GM19351 (cell line): ENCODE results near the gene MRPL45.
"Not testable (repeated sequence)": the region's sequence is repeated elsewhere in the genome, so short reads cannot be mapped to it uniquely, and the experiment has no call there.

ENCODE experiments used
- ATAC-seq: cut with Tn5 transposase; IDR thresholded peaks from one replicate; pipeline ENCODE4 v1.9.1; 2021; ENCODE audit warnings: mild to moderate bottlenecking, moderate library complexity; ENCODE audit not compliant: unreplicated experiment

Gene MRPL45

GRCh38 chr17:38296834-38297517 lies at the start of gene MRPL45:
Gene MRPL45, plus strand, starts transcription at chr17:38297168. Its CDS starts 16 bp downstream, at chr17:38297184.
- ATAC-seq, result peak; percentile 96

- not testable (repeated sequence) for ATAC-seq
Observed at GRCh38 chr17:38253191-38253590, 43.8 kb upstream of the MRPL45 start.

- not testable (repeated sequence) for ATAC-seq
Observed at GRCh38 chr17:38254357-38254756, 42.6 kb upstream of the MRPL45 start.

- ATAC-seq, result peak; percentile 66
Observed at GRCh38 chr17:38257013-38257621, 39.9 kb upstream of the MRPL45 start.

DNA sequence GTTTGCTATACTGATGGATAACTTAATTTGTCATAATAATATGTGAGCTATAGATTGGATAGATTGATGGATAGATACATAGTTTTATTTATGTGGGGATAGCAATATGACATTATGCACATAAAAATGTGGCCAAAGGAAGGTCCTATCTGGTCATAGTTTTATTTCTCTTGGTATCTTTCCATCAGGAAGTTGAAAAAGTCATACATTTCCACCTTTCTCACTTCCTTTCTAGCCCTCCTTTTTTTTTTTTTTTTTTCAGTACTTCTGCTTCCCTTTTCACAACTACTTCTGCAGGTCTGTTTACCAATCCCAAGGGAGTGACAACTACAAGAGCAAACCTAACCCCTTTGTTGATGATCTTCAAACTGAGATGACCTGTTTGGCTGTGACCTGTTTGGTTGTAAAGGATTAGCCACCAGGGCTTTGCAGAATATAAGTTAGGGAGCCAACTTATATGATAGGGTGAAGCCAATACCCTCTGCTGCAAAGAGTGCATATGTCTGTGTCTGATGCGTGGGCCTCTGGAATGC lies 30.9 kb upstream of the MRPL45 start:
- ATAC-seq, result not testable (repeated sequence)

DNA sequence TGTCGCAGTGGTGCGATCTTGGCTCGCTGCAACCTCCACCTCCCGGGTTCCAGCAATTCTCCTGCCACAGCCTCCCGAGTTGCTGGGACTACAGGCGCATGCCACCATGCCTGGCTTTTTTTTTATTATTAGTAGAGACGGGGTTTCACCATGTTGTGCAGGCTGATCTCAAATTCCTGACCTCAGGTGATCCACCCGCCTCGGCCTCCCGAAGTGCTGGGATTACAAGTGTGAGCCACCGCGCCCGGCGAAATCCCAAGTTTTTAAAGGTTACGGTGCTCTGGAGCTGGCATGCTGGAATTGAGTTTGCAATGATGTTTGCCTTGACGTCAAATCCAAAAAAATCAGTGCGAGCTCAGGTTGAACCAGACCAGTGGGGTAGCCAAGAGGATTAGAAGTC lies 30.4 kb upstream of the MRPL45 start:
- not testable (repeated sequence) for ATAC-seq

DNA sequence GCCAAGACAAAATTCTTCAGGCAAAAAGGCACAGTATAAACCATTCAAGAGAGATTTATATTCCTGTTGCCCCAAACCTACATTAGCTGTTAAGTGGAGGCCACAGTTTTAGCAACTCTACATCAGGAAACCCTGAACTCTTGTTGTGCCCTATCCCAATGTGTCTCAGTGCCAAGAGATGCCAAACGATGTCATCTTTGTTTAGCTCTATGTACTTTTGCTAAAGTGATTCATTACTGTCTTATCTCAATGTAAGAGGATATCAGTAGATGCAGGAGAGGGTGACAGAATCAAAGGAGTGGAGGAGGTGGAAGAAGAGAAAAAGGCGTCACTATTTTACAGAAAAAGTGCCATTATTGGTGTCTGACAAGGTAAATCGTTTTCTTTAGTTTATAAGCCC lies 28.8 kb upstream of the MRPL45 start:
- not testable (repeated sequence) for ATAC-seq

DNA sequence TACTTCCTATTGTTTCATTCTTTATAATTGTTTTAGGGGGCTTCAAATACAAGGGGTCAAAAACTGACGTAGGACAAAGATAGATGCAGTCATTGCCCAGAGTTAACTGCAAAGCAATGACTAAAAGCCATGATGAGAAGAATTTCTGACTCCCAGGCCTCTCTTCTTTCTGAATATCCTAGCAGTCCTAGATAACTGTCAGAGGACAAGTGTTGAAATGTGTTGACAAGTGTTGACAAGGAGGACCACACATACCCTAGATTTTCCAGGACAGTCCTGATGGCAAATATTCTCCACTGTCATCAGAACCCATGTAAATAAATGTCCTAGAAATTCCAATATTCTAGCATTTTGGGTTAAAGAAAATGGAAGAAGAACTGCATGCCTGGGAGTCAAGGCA lies 27.9 kb upstream of the MRPL45 start:
- ATAC-seq, result not testable (repeated sequence)

GRCh38 chr17:38269552-38269951 lies 27.4 kb upstream of the MRPL45 start:
- not testable (repeated sequence) for ATAC-seq

GRCh38 chr17:38285994-38286393 lies 11.0 kb upstream of the MRPL45 start:
- not testable (repeated sequence) for ATAC-seq

DNA sequence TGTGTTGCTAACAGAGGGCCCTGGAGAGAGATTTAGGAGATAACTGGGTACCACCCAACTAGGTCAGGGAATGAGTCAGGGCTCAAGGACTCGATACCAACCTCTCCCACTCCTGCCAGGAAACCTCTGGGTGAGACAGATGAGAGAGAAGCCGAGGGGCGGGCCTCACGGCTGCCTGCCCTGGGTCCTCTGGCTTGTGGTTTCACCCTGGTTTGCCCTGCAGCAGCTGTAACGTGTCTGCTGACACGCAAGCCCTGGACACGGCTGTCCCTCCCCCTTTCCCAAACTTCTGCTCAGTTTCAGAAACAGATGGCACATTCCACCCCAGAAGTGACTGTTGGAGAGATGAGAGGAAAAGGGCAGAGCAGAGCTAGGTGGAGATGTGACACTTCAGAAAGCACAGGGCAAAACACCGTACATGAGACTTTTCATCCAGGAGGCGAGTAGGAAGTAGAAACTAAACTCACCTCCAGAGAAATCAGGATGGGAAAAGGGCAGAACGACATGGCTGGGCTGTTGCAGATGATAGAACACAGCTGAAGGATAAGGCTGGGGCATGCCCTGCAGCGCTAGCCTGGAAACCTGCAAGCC lies 10.4 kb upstream of the MRPL45 start:
- ATAC-seq, result not testable (repeated sequence)

DNA sequence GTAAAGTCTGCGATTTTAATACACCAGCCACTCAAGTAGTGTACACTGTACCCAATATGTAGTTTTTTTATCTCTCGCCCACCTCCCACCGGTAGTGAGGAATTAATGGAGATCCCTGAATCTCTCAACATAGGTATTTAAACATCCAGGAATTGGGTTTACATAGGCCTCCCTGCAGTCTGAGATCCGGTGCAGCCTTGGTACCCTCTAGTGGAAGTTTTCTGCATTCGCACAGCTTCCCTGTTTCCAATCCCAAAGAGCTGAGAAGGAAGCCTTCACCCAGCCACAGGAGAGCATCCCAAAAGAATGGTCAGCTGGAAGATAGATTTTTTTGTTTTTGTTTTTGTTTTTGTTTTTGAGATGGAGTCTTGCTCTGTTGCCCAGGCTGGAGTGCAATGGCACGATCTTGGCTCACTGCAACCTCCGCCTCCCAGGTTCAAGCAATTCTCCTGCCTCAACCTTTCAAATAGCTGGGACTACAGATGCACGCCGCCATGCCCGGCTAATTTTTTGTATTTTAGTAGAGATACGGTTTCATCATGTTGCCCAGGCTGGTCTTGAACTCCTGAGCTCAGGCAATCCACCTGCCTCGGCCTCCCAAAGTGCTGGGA lies 8.6 kb upstream of the MRPL45 start:
- not testable (repeated sequence) for ATAC-seq

- not testable (repeated sequence) for ATAC-seq
Observed at GRCh38 chr17:38289760-38290159, 7.2 kb upstream of the MRPL45 start.

DNA sequence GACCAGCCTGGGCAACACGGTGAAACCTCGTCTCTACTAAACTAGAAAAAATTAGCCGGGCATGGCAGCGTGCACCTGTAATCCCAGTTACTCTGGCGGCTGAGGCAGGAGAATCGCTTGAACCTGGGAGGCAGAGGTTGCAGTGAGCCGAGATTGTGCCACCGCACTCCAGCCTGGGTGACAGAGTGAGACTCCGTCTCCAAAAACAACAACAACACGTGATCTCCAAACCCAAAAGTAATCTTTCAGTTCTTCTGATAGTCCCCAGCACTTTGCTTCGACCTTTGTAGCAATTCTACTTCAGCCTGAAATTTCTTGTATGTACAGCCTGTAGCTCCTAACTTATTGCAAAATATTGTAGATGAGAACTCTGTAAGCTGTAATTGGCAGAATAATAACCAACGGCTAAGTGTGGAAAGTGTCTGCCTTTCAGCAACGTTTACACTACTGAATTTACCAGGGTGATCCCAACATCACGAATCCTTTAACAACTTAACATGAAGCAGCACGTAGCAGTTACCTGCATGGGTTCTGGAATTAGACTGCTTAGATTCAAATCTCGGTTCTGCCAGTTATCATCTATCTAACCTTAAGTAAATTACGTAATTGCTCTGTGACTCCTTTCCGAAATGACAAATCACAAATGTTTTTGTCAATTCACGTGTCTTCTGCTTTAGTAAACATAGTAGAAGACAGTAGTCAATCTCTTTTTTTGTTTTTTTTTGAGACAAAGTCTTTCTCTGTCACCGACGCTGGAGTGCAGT lies 1.2 kb upstream of the MRPL45 start:
- not testable (repeated sequence) for ATAC-seq

DNA sequence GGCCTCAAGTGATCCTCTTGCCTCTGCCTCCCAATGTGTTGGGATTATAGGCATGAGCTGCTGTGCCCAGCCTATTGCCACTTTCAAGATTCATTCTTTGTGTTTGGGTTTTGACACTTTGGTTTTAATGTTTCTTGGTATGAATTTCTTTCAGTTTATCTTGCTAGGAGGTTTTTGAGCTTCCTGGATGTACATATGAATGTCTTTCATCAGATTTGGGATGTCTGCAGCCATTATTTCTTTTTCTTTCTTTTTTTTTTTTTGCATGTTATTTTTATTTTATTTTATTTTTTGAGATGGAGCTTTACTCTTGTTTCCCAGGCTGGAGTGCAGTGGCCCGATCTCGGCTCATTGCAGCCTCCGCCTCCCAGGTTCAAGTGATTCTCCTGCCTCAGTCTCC lies 18.5 kb downstream of the MRPL45 start:
- no peak for ATAC-seq

- no peak for ATAC-seq
Observed at GRCh38 chr17:38317081-38317480, 20.1 kb downstream of the MRPL45 start.

- no peak for ATAC-seq
Observed at GRCh38 chr17:38320482-38320881, 23.5 kb downstream of the MRPL45 start.

- ATAC-seq, result no peak
Observed at GRCh38 chr17:38322156-38322779, 25.3 kb downstream of the MRPL45 start.

GRCh38 chr17:38322897-38323296 lies 25.9 kb downstream of the MRPL45 start:
- ATAC-seq, result no peak

DNA sequence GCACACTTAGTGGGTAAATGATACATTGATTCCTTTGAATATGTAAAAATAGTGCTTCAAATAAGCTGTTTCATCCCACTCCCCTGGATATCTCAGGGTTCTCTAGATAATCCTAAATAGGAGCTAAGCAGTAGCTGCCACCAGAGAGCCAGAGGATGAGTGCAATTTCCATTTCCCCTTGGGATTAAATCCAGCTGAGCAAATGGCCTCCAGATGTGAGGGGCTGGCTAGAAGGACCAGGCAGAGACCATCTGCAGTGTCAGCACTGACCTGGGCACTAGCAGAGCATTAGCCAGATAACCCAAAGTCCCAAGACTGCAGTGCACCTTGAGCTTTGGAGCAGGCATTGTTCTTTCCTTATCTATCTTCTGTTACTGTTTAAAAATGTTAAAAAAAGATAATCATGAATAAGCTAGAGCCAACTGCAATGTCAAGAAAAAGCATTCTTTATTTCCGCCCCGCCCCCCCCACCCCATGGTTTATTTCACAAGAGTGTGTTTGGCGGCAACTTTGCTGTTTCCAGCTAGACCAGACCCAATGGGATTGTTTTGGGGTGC lies 27.3 kb downstream of the MRPL45 start:
- no peak for ATAC-seq
